Transverse colon (tissue), 4 donors: ENCODE results near the gene SRGAP1. TPM values are rescaled to one million over a fixed set of nuclear protein-coding genes. Genes with fewer than 3 reads are reported as not detected.

Experiments
- DNase-seq: peaks from one replicate; pipeline ENCODE4 v3.0.0-alpha.2; 2019
- H3K27ac ChIP-seq, 4 donors: fragments of 200-600 bp; sonication (generic); 2 replicates each; pipeline ENCODE4 v1.5.1; 2016 to 2018; ENCODE audit warnings: inconsistent platforms in 4 of 4
- H3K27me3 ChIP-seq: fragments of 200-600 bp; sonication (generic); 2 replicates; pipeline ENCODE4 v1.5.1; 2017; ENCODE audit warnings: inconsistent platforms
- H3K36me3 ChIP-seq, 4 donors: fragments of 200-600 bp; sonication (generic); 2 replicates each; pipeline ENCODE4 v1.5.1; 2017 to 2019; ENCODE audit warnings: inconsistent platforms in 4 of 4
- H3K4me1 ChIP-seq, 4 donors: fragments of 200-600 bp; sonication (generic); 2 replicates each; pipeline ENCODE4 v1.5.1; 2017 to 2020; ENCODE audit warnings: inconsistent platforms in 4 of 4
- H3K4me3 ChIP-seq, 4 donors: fragments of 200-600 bp; sonication (generic); 1 replicate in 1 of 4; 2 replicates in 3 of 4; pipeline versions ENCODE4 v1.5.1 to v1.6.1; 2017 to 2019; ENCODE audit warnings: inconsistent platforms in 4 of 4
- H3K9me3 ChIP-seq, 2 donors: fragments of 200-600 bp; sonication (generic); 2 replicates each; pipeline ENCODE4 v1.5.1; 2017 to 2019; ENCODE audit warnings: inconsistent platforms in 2 of 2
- CTCF ChIP-seq, 5 experiments: fragments of 200-600 bp in 3 of 5; fragments of 450-650 bp in 2 of 5; sonication (generic) in 3 of 5; IDR thresholded peaks; 1 replicate in 2 of 5; 2 replicates in 3 of 5; pipeline ENCODE4 v1.5.1; 2016 to 2017; ENCODE audit warnings: antibody characterized with exemption in 5 of 5, inconsistent platforms in 3 of 5, mild to moderate bottlenecking in 2 of 5, moderate library complexity in 1 of 5
- EP300 ChIP-seq: sonication (generic); formaldehyde crosslinking; IDR thresholded peaks from one replicate; pipeline ENCODE4 v1.6.1; 2017; ENCODE audit warnings: antibody characterized with exemption, low read depth
- POLR2A ChIP-seq: fragments of 450-650 bp; IDR thresholded peaks from one replicate; pipeline ENCODE4 v1.6.1; 2016; ENCODE audit warnings: antibody characterized with exemption, mild to moderate bottlenecking, moderate library complexity
- POLR2AphosphoS5 ChIP-seq, 3 donors: sonication (generic); formaldehyde crosslinking; IDR thresholded peaks; one replicate each; pipeline ENCODE4 v1.6.1; 2016; ENCODE audit warnings: antibody characterized with exemption in 3 of 3
- WGBS, 2 donors: methylation state at CpG; one replicate each; pipeline ENCODE4 v1.1.5; 2018; ENCODE audit warnings: low coverage in 1 of 2; 5-methylcytosine and 5-hydroxymethylcytosine counted together
- in situ Hi-C, 4 donors: fragments of 200-750 bp; cut with MboI; loops; one replicate each; pipeline versions ENCODE4 v1.15.0 to v1.15.1; 2017; ENCODE audit warnings: low sequenced_read_pairs in 3 of 4, low pct_ligation_motif_present in 1 of 4, low pct_unique_long_range_greater_than_20kb in 1 of 4
- intact Hi-C: fragments of 100-400 bp; cut with DNase I; formaldehyde crosslinking; loops from one replicate; pipeline ENCODE4 v1.15.1; 2023; ENCODE audit warnings: low total_unique reads
- total RNA-seq, 4 donors: library from RNA; depleted of rRNA; stranded (reverse); fragments of >200 nt; gene quantifications; one replicate each; pipeline ENCODE4 v1.1.0, GENCODE V29; 2016

SRGAP1 gene
- total RNA-seq, 4 donors from 2014 or later: 16.0 to 720 (median 51.4) TPM

GRCh38 chr12:63934936-63935335 is 90.4 kb downstream of the SRGAP1 start:
- H3K9me3 ChIP-seq: no peaks in the 10 kb centered on the region
- in situ Hi-C loops: no loop called here
- no peaks in the 10 kb centered on the region for H3K27me3 ChIP-seq
- intact Hi-C loops: no loop called here
- H3K27ac ChIP-seq: no peak overlapping the region
- H3K4me1 ChIP-seq: peaks cover 0 to 6% (median 0%) of the 10 kb centered on the region in 4 donors
- no peak for TF ChIP-seq POLR2AphosphoS5 (IDR thresholded peaks at IDR 0.05)
- TF ChIP-seq POLR2A: no peak
- TF ChIP-seq CTCF (IDR thresholded peaks at IDR 0.05): no peak
- TF ChIP-seq EP300: no peak
- DNase-seq: no peak
- 81 to 83% methylated on average over 7 of the region's 7 CpGs for WGBS, 2 donors
- H3K4me3 ChIP-seq: no peak overlapping the region
- H3K36me3 ChIP-seq: no peaks in the 10 kb centered on the region

GRCh38 chr12:63935361-63935760 is 90.9 kb downstream of the SRGAP1 start:
- Histone ChIP-seq H3K4me3 (no peak overlapping the region), H3K9me3 (no peaks in the 10 kb centered on the region), H3K27ac (no peak overlapping the region), H3K4me1 (peaks cover 0 to 6% (median 0%) of the 10 kb centered on the region in 4 donors), H3K36me3 (no peaks in the 10 kb centered on the region), H3K27me3 (no peaks in the 10 kb centered on the region)
- TF ChIP-seq EP300 (no peak), POLR2A (no peak), CTCF (IDR thresholded peaks at IDR 0.05) (no peak), POLR2AphosphoS5 (IDR thresholded peaks at IDR 0.05) (no peak)
- in situ Hi-C loops: no loop called here
- DNase-seq: no peak
- intact Hi-C loops: no loop called here

GRCh38 chr12:63937378-63938316 is 93.1 kb downstream of the SRGAP1 start:
- 87 to 91% methylated on average over 8 to 12 of the region's 12 CpGs for WGBS, 2 donors
- peaks cover 0 to 7% (median 3%) of the 10 kb centered on the region in 4 donors for H3K4me1 ChIP-seq
- TF ChIP-seq EP300 (no peak), POLR2AphosphoS5 (IDR thresholded peaks at IDR 0.05) (no peak), CTCF (IDR thresholded peaks at IDR 0.05) (no peak), POLR2A (no peak)
- in situ Hi-C loops: no loop called here
- DNase-seq: no peak
- H3K27me3 ChIP-seq: no peaks in the 10 kb centered on the region
- H3K36me3 ChIP-seq: no peaks in the 10 kb centered on the region
- H3K4me3 ChIP-seq: no peak overlapping the region
- no peak overlapping the region for H3K27ac ChIP-seq
- intact Hi-C loops: no loop called here
- no peaks in the 10 kb centered on the region for H3K9me3 ChIP-seq

GRCh38 chr12:63940310-63941005 is 96.0 kb downstream of the SRGAP1 start:
- Histone ChIP-seq H3K9me3 (no peaks in the 10 kb centered on the region), H3K27ac (no peak overlapping the region)

More at GRCh38 chr12:63940310-63941005, 96.0 kb downstream of the SRGAP1 start:
- H3K36me3 ChIP-seq: no peaks in the 10 kb centered on the region
- TF ChIP-seq POLR2A (no peak), CTCF (IDR thresholded peaks at IDR 0.05) (no peak), POLR2AphosphoS5 (IDR thresholded peaks at IDR 0.05) (no peak), EP300 (no peak)
- 90 to 96% methylated on average over 5 to 7 of the region's 7 CpGs for WGBS, 2 donors
- no peak overlapping the region for H3K4me3 ChIP-seq
- peaks cover 0 to 8% (median 3%) of the 10 kb centered on the region in 4 donors for H3K4me1 ChIP-seq
- intact Hi-C loops (no loop called here), in situ Hi-C loops (no loop called here)
- DNase-seq: no peak
- no peaks in the 10 kb centered on the region for H3K27me3 ChIP-seq
